PFSK-1 (cell line): ENCODE results near the gene PHAF1.

Experiments
- FOXP2 ChIP-seq: optimal IDR thresholded peaks from 2 replicates; pipeline ENCODE3; 2011; ENCODE audit warnings: borderline replicate concordance, control low read depth, inconsistent platforms; ENCODE audit not compliant: insufficient read depth; ENCODE audit errors: extremely low read length, extremely low read depth
- POLR2AphosphoS5 ChIP-seq: IDR thresholded peaks from 2 replicates; pipeline ENCODE4 v1.6.1; 2012; ENCODE audit warnings: low read depth, mild to moderate bottlenecking, control low read depth, low read length, moderate library complexity
- REST ChIP-seq, 2 experiments: IDR thresholded peaks; 2 replicates each; pipeline versions ENCODE4 v1.6.1 to v1.8.0; 2011 to 2012; ENCODE audit warnings: low read depth in 2 of 2, low read length in 2 of 2, control low read depth in 1 of 2, inconsistent platforms in 1 of 2, mild to moderate bottlenecking in 1 of 2, moderate library complexity in 1 of 2; ENCODE audit not compliant: insufficient read depth in 1 of 2
- SIN3A ChIP-seq: IDR thresholded peaks from 2 replicates; pipeline ENCODE4 v1.6.1; 2012; ENCODE audit warnings: mild to moderate bottlenecking, low read length, moderate library complexity, borderline replicate concordance; ENCODE audit not compliant: insufficient read depth
- TAF1 ChIP-seq: IDR thresholded peaks from 2 replicates; pipeline ENCODE4 v1.6.1; 2012; ENCODE audit warnings: low read length, control low read depth, borderline replicate concordance; ENCODE audit not compliant: insufficient read depth

The PHAF1 gene

DNA sequence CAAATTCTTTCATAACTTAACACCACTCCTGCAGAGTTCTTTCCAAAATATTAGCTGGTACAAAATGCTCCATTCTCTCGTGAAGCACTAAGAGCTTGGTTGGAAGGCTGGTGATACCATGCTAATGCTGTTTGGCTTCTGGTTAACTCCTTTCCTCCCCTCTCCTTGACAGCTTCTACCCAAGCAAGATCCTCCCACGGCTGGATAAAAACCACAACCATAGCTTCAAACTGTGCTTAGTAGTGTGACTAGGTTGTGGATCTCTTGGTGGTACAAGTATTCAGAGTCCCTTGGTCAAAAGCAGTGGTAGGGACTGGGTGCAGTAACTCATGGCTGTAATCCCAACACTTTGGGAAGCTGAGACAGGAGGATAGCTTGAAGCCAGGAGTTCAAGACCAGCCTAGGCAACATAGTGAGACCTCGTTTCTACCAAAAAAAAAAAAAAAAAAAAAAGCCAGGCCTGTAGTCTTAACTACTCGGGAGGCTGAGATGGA is 2.3 kb downstream of the PHAF1 start:
- no peak for TF ChIP-seq FOXP2
- TF ChIP-seq SIN3A: no peak
- no peak for TF ChIP-seq REST (IDR thresholded peaks at IDR 0.05; ENCODE audit: insufficient read depth in 1 of 2, low read depth in 2 of 2, low read length in 2 of 2)
- TF ChIP-seq TAF1: no peak
- TF ChIP-seq POLR2AphosphoS5: no peak

- no peak for TF ChIP-seq SIN3A
- TF ChIP-seq TAF1: no peak
- TF ChIP-seq FOXP2: no peak
- TF ChIP-seq REST (IDR thresholded peaks at IDR 0.05; ENCODE audit: insufficient read depth in 1 of 2, low read depth in 2 of 2, low read length in 2 of 2): no peak
- TF ChIP-seq POLR2AphosphoS5: no peak
These were observed 3.1 kb downstream of the PHAF1 start for GRCh38 chr16:67112591-67113399.

- TF ChIP-seq POLR2AphosphoS5 (no peak), FOXP2 (no peak), SIN3A (no peak), REST (IDR thresholded peaks at IDR 0.05; ENCODE audit: insufficient read depth in 1 of 2, low read depth in 2 of 2, low read length in 2 of 2) (no peak), TAF1 (no peak)
These were observed 5.1 kb downstream of the PHAF1 start for GRCh38 chr16:67114793-67115192.

DNA sequence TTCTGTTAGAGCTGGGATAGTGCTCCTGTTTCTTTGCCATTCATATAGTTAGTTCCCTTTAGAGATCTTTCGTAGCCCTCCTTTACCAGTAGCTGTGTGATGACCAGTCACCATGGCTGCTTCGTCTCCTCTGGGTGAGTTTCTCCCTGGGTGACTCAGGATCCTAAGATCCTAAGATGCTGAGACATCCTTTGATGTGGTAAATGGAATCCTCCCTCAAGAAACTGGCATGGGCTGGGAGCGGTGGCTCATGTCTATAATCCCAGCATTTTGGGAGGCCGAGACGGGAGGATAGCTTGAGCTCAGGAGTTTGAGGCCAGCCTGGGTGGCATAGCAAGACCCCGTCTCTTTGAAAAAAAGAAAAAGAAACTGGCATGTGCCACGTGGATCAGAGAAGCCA is 5.9 kb downstream of the PHAF1 start:
- TF ChIP-seq REST (IDR thresholded peaks at IDR 0.05; ENCODE audit: insufficient read depth in 1 of 2, low read depth in 2 of 2, low read length in 2 of 2) (no peak), TAF1 (no peak), SIN3A (no peak), POLR2AphosphoS5 (no peak), FOXP2 (no peak)
